A673 (cell line): Measurements from ENCODE around the gene FBP2. TPM values are rescaled to one million over a fixed set of nuclear protein-coding genes. Genes with fewer than 3 reads are reported as not detected.
A peak's percentile ranks its signal among the peaks of the same experiment; 100 is the strongest.

ENCODE experiments used
- Bru-seq: library from RNA; stranded (reverse); fragments of 400-500 nt; gene quantifications from one replicate; lab custom pipeline; 2021; lab: Mats Ljungman, UMichigan
- BruChase-seq, 2 experiments: library from RNA; stranded (reverse); fragments of 400-500 nt; gene quantifications; one replicate each; lab custom pipeline; 2021; lab: Mats Ljungman, UMichigan
- BruUV-seq: library from RNA; stranded (reverse); fragments of 400-500 nt; replicated peaks from 2 replicates; lab custom pipeline; 2021; lab: Mats Ljungman, UMichigan
- CTCF ChIA-PET: fragments of 300-600 bp; sonication (Branson Sonifier 250); formaldehyde crosslinking; loops from one replicate; lab custom pipeline; 2022; ENCODE audit warnings: antibody characterized with exemption; lab: Charles Lee
- POLR2A ChIA-PET: fragments of 300-600 bp; sonication (Branson Sonifier 250); formaldehyde crosslinking; loops from one replicate; lab custom pipeline; 2022; ENCODE audit warnings: antibody characterized with exemption; ENCODE audit not compliant: low non-redundant PET; lab: Charles Lee
- DNase-seq: peaks from one replicate; pipeline ENCODE4 v3.0.0-alpha.2; 2015; ENCODE audit warnings: low spot score
- H3K27ac ChIP-seq: fragments of 200-600 bp; sonication (generic); 2 replicates; pipeline ENCODE4 v1.5.1; 2016; ENCODE audit warnings: mixed run types, low read depth, mild to moderate bottlenecking, mixed read lengths, antibody characterized with exemption, low read length; ENCODE audit not compliant: poor library complexity, severe bottlenecking
- H3K27me3 ChIP-seq: fragments of 200-600 bp; sonication (generic); replicated peaks from 2 replicates; pipeline ENCODE4 v1.6.1; 2017; ENCODE audit warnings: mixed run types, low read depth, mild to moderate bottlenecking, mixed read lengths, antibody characterized with exemption, low read length; ENCODE audit not compliant: insufficient read depth, poor library complexity
- H3K36me3 ChIP-seq: fragments of 200-600 bp; sonication (generic); 2 replicates; pipeline ENCODE4 v1.6.1; 2016; ENCODE audit warnings: mixed run types, mild to moderate bottlenecking, mixed read lengths, antibody characterized with exemption, low read length; ENCODE audit not compliant: insufficient read depth, poor library complexity, severe bottlenecking
- H3K4me1 ChIP-seq: fragments of 200-600 bp; sonication (generic); 2 replicates; pipeline ENCODE4 v1.6.1; 2017; ENCODE audit warnings: mixed run types, mild to moderate bottlenecking, mixed read lengths, antibody characterized with exemption, low read length; ENCODE audit not compliant: insufficient read depth, poor library complexity, severe bottlenecking
- H3K4me3 ChIP-seq: fragments of 200-600 bp; sonication (generic); 2 replicates; pipeline ENCODE4 v1.5.1; 2016; ENCODE audit warnings: low read depth, mixed run types, mild to moderate bottlenecking, mixed read lengths, low read length; ENCODE audit not compliant: poor library complexity, severe bottlenecking
- H3K9me3 ChIP-seq: fragments of 200-600 bp; sonication (generic); 2 replicates; pipeline ENCODE4 v1.6.1; 2016; ENCODE audit warnings: mixed run types, low read depth, mild to moderate bottlenecking, mixed read lengths, antibody characterized with exemption, low read length; ENCODE audit not compliant: poor library complexity, severe bottlenecking
- CTCF ChIP-seq: fragments of 300-800, 200-600 bp; sonication (generic); conservative IDR thresholded peaks from 2 replicates; pipeline ENCODE4 v1.5.1; 2017; ENCODE audit warnings: low read depth, mild to moderate bottlenecking, antibody characterized with exemption, low read length, moderate library complexity, mixed read lengths
- EZH2 ChIP-seq: fragments of 200-600 bp; sonication (generic); IDR thresholded peaks from 2 replicates; pipeline ENCODE4 v1.6.1; 2017; ENCODE audit warnings: borderline replicate concordance, low read depth, mild to moderate bottlenecking, mixed read lengths, antibody characterized with exemption, low read length; ENCODE audit not compliant: poor library complexity, severe bottlenecking
- intact Hi-C: fragments of 100-400 bp; cut with micrococcal nuclease; formaldehyde crosslinking; loops from one replicate; pipeline ENCODE4 v1.10.0; 2022; ENCODE audit not compliant: unreplicated experiment
- long read RNA-seq: library from polyadenylated mRNA; stranded (forward); transcript quantifications from one replicate; pipeline ENCODE4 v2.0.0, GENCODE V29; 2022
- total RNA-seq: library from RNA; stranded (reverse); gene quantifications from 2 replicates; pipeline ENCODE4 v1.2.3, GENCODE V29; 2021

The FBP2 gene
- 0.21 TPM in 1 of 2 replicates, not detected in the other for total RNA-seq
- percentile 7 among the genes with signal in this experiment for Bru-seq, nascent RNA
- percentile 7 among the genes with signal in this experiment for BruChase-seq, experiment 1, labeled RNA remaining after a 2-hour chase
- percentile 2 among the genes with signal in this experiment for BruChase-seq, experiment 2, labeled RNA remaining after a 6-hour chase
- long read RNA-seq = 0 reads

GRCh38 chr9:94593459-94594345 lies at the start of gene FBP2:
Gene FBP2, minus strand, starts transcription at chr9:94593824. Its CDS starts 98 bp downstream, at chr9:94593726.
- Histone ChIP-seq H3K36me3 (no peaks in the 10 kb centered on the region), H3K27me3 (no peaks in the 10 kb centered on the region), H3K9me3 (no peaks in the 10 kb centered on the region), H3K27ac (no peak within 1 kb of the TSS), H3K4me3 (no peak within 1 kb of the TSS), H3K4me1 (peaks cover 4% of the 10 kb centered on the region)
- ChIA-PET POLR2A (no interaction called here), CTCF (no interaction called here)
- DNase-seq = no peak
- TF ChIP-seq EZH2 (no peak), CTCF (no peak)
- intact Hi-C loops = no loop called here
- no TSS peak for BruUV-seq

GRCh38 chr9:94643176-94643575 lies 49.6 kb upstream of the FBP2 start:
- TF ChIP-seq CTCF (no peak), EZH2 (no peak)
- CTCF ChIA-PET = no interaction called here
- intact Hi-C loops = no loop called here

DNA sequence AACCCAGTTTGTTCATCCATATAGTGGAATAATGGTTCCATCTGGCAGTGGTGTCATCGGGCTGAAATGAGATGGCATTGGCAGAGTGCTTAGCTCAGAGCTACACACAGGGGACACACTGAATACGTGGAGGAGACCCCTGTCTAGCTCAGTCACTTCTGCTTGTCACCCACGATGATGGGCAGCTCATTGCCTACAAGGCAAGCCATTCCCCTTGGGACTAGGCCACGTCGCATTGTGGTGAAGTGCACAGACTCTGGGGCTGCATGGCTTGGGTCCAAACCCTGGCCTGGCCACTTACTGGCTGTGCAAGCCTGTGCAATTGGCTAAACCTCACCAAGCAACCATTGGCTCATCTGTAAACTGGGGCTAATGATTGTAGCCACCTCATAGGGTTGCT lies 48.9 kb upstream of the FBP2 start:
- POLR2A ChIA-PET = no interaction called here
- Histone ChIP-seq H3K27me3 (peaks cover 27% of the 10 kb centered on the region), H3K4me3 (no peak overlapping the region), H3K4me1 (no peaks in the 10 kb centered on the region), H3K27ac (no peak overlapping the region), H3K36me3 (no peaks in the 10 kb centered on the region), H3K9me3 (no peaks in the 10 kb centered on the region)
- BruUV-seq = no TSS peak
- CTCF ChIA-PET = no interaction called here
- no peak for TF ChIP-seq EZH2
- TF ChIP-seq CTCF = no peak
- DNase-seq = no peak
- intact Hi-C loops = no loop called here

More at GRCh38 chr9:94643176-94643575, 49.6 kb upstream of the FBP2 start:
- Histone ChIP-seq H3K36me3 (no peaks in the 10 kb centered on the region), H3K27me3 (peaks cover 25% of the 10 kb centered on the region), H3K4me1 (no peaks in the 10 kb centered on the region), H3K4me3 (no peak overlapping the region), H3K27ac (no peak overlapping the region), H3K9me3 (no peaks in the 10 kb centered on the region)
- DNase-seq = no peak
- POLR2A ChIA-PET = no interaction called here
- BruUV-seq = no TSS peak
